ENCODE data around the gene CELSR2. TPM values are rescaled to one million over a fixed set of nuclear protein-coding genes. Genes with fewer than 3 reads are reported as not detected.

CELSR2 gene
- total and polyA plus RNA-seq, 8 donors, result 5.9 to 18.0 (median 12.5) TPM

GRCh38 chr1:109228167-109228566 is 21.2 kb upstream of the CELSR2 start:
- H3K36me3 ChIP-seq, result peaks cover 9 to 90% of the 10 kb centered on the region in 2 donors
- intact Hi-C loops (cut with DNase I), result no loop called here

DNA sequence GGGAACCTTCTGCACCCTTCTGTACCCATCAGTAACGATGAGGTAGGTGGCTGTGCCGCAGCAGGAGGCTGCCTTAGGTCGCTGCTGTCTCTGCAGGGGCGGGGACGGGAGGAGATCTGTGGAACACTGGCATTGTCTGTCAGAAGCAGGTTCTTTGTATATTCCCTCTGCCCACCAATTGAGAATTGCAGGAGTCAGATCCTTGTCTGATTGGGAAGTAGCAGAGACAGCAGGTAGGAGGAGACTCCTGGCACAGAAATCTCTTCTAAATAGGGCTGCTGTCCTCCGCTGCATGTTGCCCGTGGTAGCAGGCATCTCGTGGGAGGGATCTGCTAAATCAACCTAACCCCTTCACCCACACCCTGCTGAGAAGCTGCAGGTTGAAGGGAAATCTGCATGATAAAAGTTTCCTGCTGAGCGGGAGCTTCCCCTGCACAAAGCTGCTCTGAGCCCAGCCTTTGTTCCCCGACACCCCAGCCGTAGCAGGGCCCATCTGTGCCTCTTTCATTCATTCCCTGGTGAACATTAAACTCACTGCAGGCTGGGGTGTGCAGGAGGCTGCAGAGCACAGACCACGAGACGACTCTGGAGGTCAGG is 19.7 kb upstream of the CELSR2 start:
- Histone ChIP-seq H3K27ac (no peak overlapping the region), H3K27me3 (no peaks in the 10 kb centered on the region), H3K4me1 (no peaks in the 10 kb centered on the region), H3K36me3 (peaks cover 9 to 94% of the 10 kb centered on the region in 2 donors), H3K4me3 (no peak overlapping the region), H3K9me3 (no peaks in the 10 kb centered on the region)
- ATAC-seq (no peak), DNase-seq (peak in 1 of 4 donors; percentile 39)
- intact Hi-C loops (cut with DNase I), result no loop called here
- TF ChIP-seq, protein P1, sequence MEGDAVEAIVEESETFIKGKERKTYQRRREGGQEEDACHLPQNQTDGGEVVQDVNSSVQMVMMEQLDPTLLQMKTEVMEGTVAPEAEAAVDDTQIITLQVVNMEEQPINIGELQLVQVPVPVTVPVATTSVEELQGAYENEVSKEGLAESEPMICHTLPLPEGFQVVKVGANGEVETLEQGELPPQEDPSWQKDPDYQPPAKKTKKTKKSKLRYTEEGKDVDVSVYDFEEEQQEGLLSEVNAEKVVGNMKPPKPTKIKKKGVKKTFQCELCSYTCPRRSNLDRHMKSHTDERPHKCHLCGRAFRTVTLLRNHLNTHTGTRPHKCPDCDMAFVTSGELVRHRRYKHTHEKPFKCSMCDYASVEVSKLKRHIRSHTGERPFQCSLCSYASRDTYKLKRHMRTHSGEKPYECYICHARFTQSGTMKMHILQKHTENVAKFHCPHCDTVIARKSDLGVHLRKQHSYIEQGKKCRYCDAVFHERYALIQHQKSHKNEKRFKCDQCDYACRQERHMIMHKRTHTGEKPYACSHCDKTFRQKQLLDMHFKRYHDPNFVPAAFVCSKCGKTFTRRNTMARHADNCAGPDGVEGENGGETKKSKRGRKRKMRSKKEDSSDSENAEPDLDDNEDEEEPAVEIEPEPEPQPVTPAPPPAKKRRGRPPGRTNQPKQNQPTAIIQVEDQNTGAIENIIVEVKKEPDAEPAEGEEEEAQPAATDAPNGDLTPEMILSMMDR (IDR thresholded peaks at IDR 0.05), result no peak

More at GRCh38 chr1:109228167-109228566, 21.2 kb upstream of the CELSR2 start:
- no peak overlapping the region for H3K4me3 ChIP-seq
- H3K9me3 ChIP-seq, result no peaks in the 10 kb centered on the region
- TF ChIP-seq, protein P1 (IDR thresholded peaks at IDR 0.05), result no peak
- H3K27me3 ChIP-seq, result no peaks in the 10 kb centered on the region
- ATAC-seq, result no peak
- no peak overlapping the region for H3K27ac ChIP-seq
- no peaks in the 10 kb centered on the region for H3K4me1 ChIP-seq
- DNase-seq, result no peak

- no peak overlapping the region for H3K27ac ChIP-seq
- no peaks in the 10 kb centered on the region for H3K27me3 ChIP-seq
- DNase-seq (no peak), ATAC-seq (no peak)
- peaks cover 13 to 95% of the 10 kb centered on the region in 2 donors for H3K36me3 ChIP-seq
- H3K4me1 ChIP-seq, result no peaks in the 10 kb centered on the region
- TF ChIP-seq, protein P1 (IDR thresholded peaks at IDR 0.05), result no peak
- intact Hi-C loops (cut with DNase I), result no loop called here
- no peaks in the 10 kb centered on the region for H3K9me3 ChIP-seq
- no peak overlapping the region for H3K4me3 ChIP-seq
Observed at GRCh38 chr1:109231066-109231465, 18.3 kb upstream of the CELSR2 start.

GRCh38 chr1:109235137-109235536 is 14.2 kb upstream of the CELSR2 start:
- Histone ChIP-seq H3K4me3 (no peak overlapping the region), H3K27me3 (no peaks in the 10 kb centered on the region), H3K4me1 (peaks cover 0 to 3% of the 10 kb centered on the region in 2 donors), H3K27ac (no peak overlapping the region), H3K9me3 (no peaks in the 10 kb centered on the region), H3K36me3 (peaks cover 16 to 98% of the 10 kb centered on the region in 2 donors)
- intact Hi-C loops (cut with DNase I), result no loop called here
- no peak for ATAC-seq
- TF ChIP-seq, protein P1 (IDR thresholded peaks at IDR 0.05), result no peak
- DNase-seq, result peak in 1 of 4 donors; percentile 54

- Histone ChIP-seq H3K4me1 (peaks cover 17 to 19% of the 10 kb centered on the region in 2 donors), H3K27ac (no peak overlapping the region), H3K27me3 (peaks cover 0 to 21% of the 10 kb centered on the region in 2 donors), H3K4me3 (no peak overlapping the region), H3K9me3 (no peaks in the 10 kb centered on the region), H3K36me3 (peaks cover 12 to 74% of the 10 kb centered on the region in 2 donors)
- TF ChIP-seq, protein P1 (IDR thresholded peaks at IDR 0.05), result no peak
- intact Hi-C loops (cut with DNase I), result no loop called here
- no peak for DNase-seq
- no peak for ATAC-seq
Observed at GRCh38 chr1:109237512-109237911, 11.8 kb upstream of the CELSR2 start.
